ENCODE results near the gene TIMM17A. TPM values are rescaled to one million over a fixed set of nuclear protein-coding genes. Genes with fewer than 3 reads are reported as not detected.

TIMM17A gene
- total RNA-seq, 1 donor from 2014 or later, result 41.8 TPM

Small RNAs within 50 kb of the gene (small RNA-seq; reads per million reads assigned to genes)
- gene MIR6740 (ENCODE audit: low replicate concordance) (not detected), gene RF00156 (ENCODE audit: low replicate concordance) (not detected)

Other genes with a start within 250 kb of the TIMM17A start
- gene IPO9, start 126.3 kb upstream of the TIMM17A start, total RNA-seq, result 35.7 TPM
- 17.2 TPM for gene SHISA4, start 66.6 kb upstream of the TIMM17A start, total RNA-seq
- 0.49 TPM for gene LMOD1, start 9.0 kb upstream of the TIMM17A start, total RNA-seq
- gene RNPEP, start 27.1 kb downstream of the TIMM17A start, total RNA-seq, result 16.7 TPM
- 0.74 TPM for gene ELF3, start 55.1 kb downstream of the TIMM17A start, total RNA-seq
- gene GPR37L1, start 167.4 kb downstream of the TIMM17A start, total RNA-seq, result 1.2 TPM
- gene ARL8A, start 189.2 kb downstream of the TIMM17A start, total RNA-seq, result 79.4 TPM
- 0.25 TPM for gene PTPN7, start 205.1 kb downstream of the TIMM17A start, total RNA-seq
- gene LGR6, start 238.3 kb downstream of the TIMM17A start, total RNA-seq, result 0.49 TPM

Measured in temporal lobe (tissue), 2 donors.